GM23338 (cell line): ENCODE results near the gene TMUB1.

Source experiments
- CREB1 ChIP-seq: fragments of 250-450 bp; sonication (Bioruptor Pico); IDR thresholded peaks from 2 replicates; pipeline ENCODE4 v1.5.0; 2020; ENCODE audit warnings: low read depth, mild to moderate bottlenecking, moderate library complexity
- TF ChIP-seq, protein P1 (sequence below), 2 experiments: fragments of 200-600 bp in 1 of 2; sonication (generic) in 1 of 2; conservative IDR thresholded peaks; 2 replicates each; pipeline versions ENCODE4 v1.5.1 to v1.6.1; 2016 to 2017; ENCODE audit warnings: antibody characterized with exemption in 2 of 2, low read depth in 2 of 2, mild to moderate bottlenecking in 2 of 2, moderate library complexity in 1 of 2

DNA sequence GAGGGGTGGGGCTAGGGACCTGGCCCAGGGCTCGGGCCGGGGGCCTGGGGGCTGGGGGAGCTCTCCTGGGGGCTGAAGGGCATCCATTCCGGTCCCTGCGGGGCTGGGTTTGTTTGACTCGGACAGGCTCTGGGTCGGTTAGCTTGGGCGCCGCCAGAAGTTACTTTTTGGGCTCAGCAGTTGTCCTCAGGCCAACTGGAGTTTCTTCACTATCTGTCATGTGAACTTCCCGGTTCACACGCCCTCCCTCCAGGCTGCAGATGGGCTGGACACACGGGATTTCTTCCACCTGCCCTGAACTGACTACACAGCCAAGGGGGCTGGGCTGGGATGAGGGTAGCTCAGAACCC is 20.1 kb downstream of the TMUB1 start:
- TF ChIP-seq, protein P1, sequence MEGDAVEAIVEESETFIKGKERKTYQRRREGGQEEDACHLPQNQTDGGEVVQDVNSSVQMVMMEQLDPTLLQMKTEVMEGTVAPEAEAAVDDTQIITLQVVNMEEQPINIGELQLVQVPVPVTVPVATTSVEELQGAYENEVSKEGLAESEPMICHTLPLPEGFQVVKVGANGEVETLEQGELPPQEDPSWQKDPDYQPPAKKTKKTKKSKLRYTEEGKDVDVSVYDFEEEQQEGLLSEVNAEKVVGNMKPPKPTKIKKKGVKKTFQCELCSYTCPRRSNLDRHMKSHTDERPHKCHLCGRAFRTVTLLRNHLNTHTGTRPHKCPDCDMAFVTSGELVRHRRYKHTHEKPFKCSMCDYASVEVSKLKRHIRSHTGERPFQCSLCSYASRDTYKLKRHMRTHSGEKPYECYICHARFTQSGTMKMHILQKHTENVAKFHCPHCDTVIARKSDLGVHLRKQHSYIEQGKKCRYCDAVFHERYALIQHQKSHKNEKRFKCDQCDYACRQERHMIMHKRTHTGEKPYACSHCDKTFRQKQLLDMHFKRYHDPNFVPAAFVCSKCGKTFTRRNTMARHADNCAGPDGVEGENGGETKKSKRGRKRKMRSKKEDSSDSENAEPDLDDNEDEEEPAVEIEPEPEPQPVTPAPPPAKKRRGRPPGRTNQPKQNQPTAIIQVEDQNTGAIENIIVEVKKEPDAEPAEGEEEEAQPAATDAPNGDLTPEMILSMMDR (conservative IDR thresholded peaks at IDR 0.05; ENCODE audit: low read depth in 2 of 2): no peak
- TF ChIP-seq CREB1: no peak
